ENCODE measurements around the gene UBAP1.

DNA sequence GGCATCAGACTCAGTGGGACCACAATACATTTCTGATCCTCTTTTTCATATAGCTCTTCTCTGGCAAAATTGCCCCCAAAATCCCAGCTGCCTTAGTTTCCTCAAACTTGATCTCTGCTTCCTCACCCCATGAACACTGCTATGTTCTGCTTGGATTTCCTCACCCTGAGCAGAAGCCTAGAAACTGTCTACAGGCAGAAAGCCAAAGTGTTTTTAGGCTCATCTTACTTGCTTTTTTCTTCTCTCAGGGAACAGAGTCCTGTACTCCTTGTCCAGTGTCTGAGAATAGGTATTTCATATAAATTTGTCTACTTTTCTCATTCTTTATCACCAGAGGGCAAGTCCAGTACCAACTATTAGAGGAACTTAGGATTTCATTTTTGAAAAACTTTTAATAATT lies 21.5 kb upstream of the UBAP1 start:
- TF ChIP-seq POLR2AphosphoS5 (IDR thresholded peaks at IDR 0.05; ENCODE audit: low read depth, low read length) (no peak), SIN3A (IDR thresholded peaks at IDR 0.05; ENCODE audit: borderline replicate concordance, insufficient read depth, low read length) (no peak), TAF1 (IDR thresholded peaks at IDR 0.05; ENCODE audit: borderline replicate concordance, insufficient read depth, low read length) (no peak), FOXP2 (optimal IDR thresholded peaks at IDR 0.05; ENCODE audit: borderline replicate concordance, extremely low read depth, extremely low read length, insufficient read depth) (no peak)
- TF ChIP-seq, protein P1, sequence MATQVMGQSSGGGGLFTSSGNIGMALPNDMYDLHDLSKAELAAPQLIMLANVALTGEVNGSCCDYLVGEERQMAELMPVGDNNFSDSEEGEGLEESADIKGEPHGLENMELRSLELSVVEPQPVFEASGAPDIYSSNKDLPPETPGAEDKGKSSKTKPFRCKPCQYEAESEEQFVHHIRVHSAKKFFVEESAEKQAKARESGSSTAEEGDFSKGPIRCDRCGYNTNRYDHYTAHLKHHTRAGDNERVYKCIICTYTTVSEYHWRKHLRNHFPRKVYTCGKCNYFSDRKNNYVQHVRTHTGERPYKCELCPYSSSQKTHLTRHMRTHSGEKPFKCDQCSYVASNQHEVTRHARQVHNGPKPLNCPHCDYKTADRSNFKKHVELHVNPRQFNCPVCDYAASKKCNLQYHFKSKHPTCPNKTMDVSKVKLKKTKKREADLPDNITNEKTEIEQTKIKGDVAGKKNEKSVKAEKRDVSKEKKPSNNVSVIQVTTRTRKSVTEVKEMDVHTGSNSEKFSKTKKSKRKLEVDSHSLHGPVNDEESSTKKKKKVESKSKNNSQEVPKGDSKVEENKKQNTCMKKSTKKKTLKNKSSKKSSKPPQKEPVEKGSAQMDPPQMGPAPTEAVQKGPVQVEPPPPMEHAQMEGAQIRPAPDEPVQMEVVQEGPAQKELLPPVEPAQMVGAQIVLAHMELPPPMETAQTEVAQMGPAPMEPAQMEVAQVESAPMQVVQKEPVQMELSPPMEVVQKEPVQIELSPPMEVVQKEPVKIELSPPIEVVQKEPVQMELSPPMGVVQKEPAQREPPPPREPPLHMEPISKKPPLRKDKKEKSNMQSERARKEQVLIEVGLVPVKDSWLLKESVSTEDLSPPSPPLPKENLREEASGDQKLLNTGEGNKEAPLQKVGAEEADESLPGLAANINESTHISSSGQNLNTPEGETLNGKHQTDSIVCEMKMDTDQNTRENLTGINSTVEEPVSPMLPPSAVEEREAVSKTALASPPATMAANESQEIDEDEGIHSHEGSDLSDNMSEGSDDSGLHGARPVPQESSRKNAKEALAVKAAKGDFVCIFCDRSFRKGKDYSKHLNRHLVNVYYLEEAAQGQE (IDR thresholded peaks at IDR 0.05; ENCODE audit: insufficient read depth in 1 of 2, low read depth in 2 of 2, low read length in 2 of 2): no peak
